ENCODE data around the gene SRL. TPM values are rescaled to one million over a fixed set of nuclear protein-coding genes. Genes with fewer than 3 reads are reported as not detected.
A peak's percentile ranks its signal among the peaks of the same experiment; 100 is the strongest.

Gene SRL
- total and polyA plus RNA-seq, 2 of the 13 experiments (the other 11 are each of a cell fraction or from before 2014, with no cell fraction given) = 0.05 TPM; not detected in 1

DNA sequence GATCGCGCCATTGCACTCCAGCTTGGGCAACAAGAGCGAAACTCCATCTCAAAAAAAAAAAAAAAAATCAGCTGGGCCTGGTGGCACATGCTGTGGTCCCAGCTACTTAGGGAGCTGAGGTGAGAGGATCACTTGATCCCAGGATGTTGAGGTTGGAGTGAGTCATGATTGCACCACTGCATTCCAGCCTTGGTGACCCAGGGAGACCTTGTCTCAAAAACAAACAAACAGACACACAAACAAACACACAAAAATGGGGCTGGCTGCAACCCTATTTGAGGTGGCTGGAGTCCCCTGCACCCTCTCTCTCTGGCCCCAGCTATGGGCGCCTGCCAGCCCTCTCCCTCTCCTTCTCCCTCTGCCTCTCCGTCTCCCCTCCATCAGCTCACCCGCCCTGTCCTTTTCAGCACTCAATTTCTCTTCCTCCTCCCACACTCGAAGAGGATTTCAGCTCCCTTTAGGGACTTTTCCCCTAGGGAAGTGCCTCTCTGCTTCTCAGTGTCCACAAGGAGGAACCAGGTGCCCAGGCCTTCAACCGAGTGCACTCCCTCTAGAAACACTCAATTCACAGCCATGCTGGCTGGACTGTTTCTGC lies 48.5 kb upstream of the SRL start (continued):
- TF ChIP-seq ZNF562 (CRISPR knock-in tag; IDR thresholded peaks at IDR 0.05; ENCODE audit: borderline replicate concordance) (no peak), SMYD3 (CRISPR knock-in tag; IDR thresholded peaks at IDR 0.05) (no peak), ZNF691 (CRISPR knock-in tag; IDR thresholded peaks at IDR 0.05; ENCODE audit: borderline replicate concordance, low read depth) (no peak), RBM39 (IDR thresholded peaks at IDR 0.05; ENCODE audit: low read depth, low read length, poor library complexity, severe bottlenecking) (no peak), POLR2G (IDR thresholded peaks at IDR 0.05; ENCODE audit: low read depth, low read length) (no peak), ZNF605 (CRISPR knock-in tag; IDR thresholded peaks at IDR 0.05) (peak; percentile 35; the same call in 1 of the 2 replicates), ZNF414 (CRISPR knock-in tag; IDR thresholded peaks at IDR 0.05) (0 out of 2 replicates have a peak, but pooled peaks have one; percentile 49), NFE2 (CRISPR knock-in tag; IDR thresholded peaks at IDR 0.05) (no peak), ZFY (CRISPR knock-in tag; IDR thresholded peaks at IDR 0.05) (no peak), ZNF431 (CRISPR knock-in tag; IDR thresholded peaks at IDR 0.05; ENCODE audit: borderline replicate concordance, low read depth) (no peak), ELF1 (CRISPR knock-in tag; IDR thresholded peaks at IDR 0.05) (no peak), TARDBP (CRISPR knock-in tag; IDR thresholded peaks at IDR 0.05) (no peak), STAT5B (CRISPR knock-in tag; IDR thresholded peaks at IDR 0.05) (no peak), CEBPB (IDR thresholded peaks at IDR 0.05; ENCODE audit: borderline replicate concordance, low read depth, low read length) (peak; percentile 95), ZNF512 (CRISPR knock-in tag; IDR thresholded peaks at IDR 0.05) (no peak), MYC (CRISPR knock-in tag; IDR thresholded peaks at IDR 0.05; ENCODE audit: borderline replicate concordance) (no peak), CENPBD1 (CRISPR knock-in tag; IDR thresholded peaks at IDR 0.05; ENCODE audit: borderline replicate concordance, low read depth) (no peak), ZNF558 (CRISPR knock-in tag; IDR thresholded peaks at IDR 0.05; ENCODE audit: borderline replicate concordance) (no peak), NR3C1 (CRISPR knock-in tag; IDR thresholded peaks at IDR 0.05) (no peak), ZNF724P (CRISPR knock-in tag; IDR thresholded peaks at IDR 0.05; ENCODE audit: borderline replicate concordance) (no peak), MZF1 (CRISPR knock-in tag; IDR thresholded peaks at IDR 0.05; ENCODE audit: borderline replicate concordance) (no peak), ZNF841 (CRISPR knock-in tag; IDR thresholded peaks at IDR 0.05; ENCODE audit: borderline replicate concordance) (no peak), BCL6 (CRISPR knock-in tag; IDR thresholded peaks at IDR 0.05) (no peak), GATAD1 (CRISPR knock-in tag; IDR thresholded peaks at IDR 0.05) (0 out of 2 replicates have a peak, but pooled peaks have one; percentile 39), MIER2 (CRISPR knock-in tag; IDR thresholded peaks at IDR 0.05) (no peak), YY1 (IDR thresholded peaks at IDR 0.05; ENCODE audit: insufficient read depth, insufficient replicate concordance, low read depth, low read length) (no peak), ZNF282 (IDR thresholded peaks at IDR 0.05; ENCODE audit: partially characterized antibody) (no peak), RFX1 (IDR thresholded peaks at IDR 0.05) (peak; percentile 64)
- TF ChIP-seq, protein P1, sequence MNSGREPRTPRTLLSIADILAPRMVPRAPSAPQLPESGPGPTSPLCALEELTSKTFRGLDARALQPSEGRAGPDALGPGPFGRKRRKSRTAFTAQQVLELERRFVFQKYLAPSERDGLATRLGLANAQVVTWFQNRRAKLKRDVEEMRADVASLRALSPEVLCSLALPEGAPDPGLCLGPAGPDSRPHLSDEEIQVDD (CRISPR knock-in tag; IDR thresholded peaks at IDR 0.05; ENCODE audit: borderline replicate concordance) = no peak

Data from HepG2 (cell line).